Forelimb muscle (tissue), 1 donor: ENCODE measurements around the gene RMND1. TPM values are rescaled to one million over a fixed set of nuclear protein-coding genes. Genes with fewer than 3 reads are reported as not detected.
"Not testable (repeated sequence)": the region's sequence is repeated elsewhere in the genome, so short reads cannot be mapped to it uniquely, and the experiment has no call there.

Experiments used
- DNase-seq: peaks from one replicate; pipeline ENCODE4 v3.0.0-alpha.2; 2013; ENCODE audit warnings: low read depth
- polyA plus RNA-seq: library from polyadenylated mRNA; unstranded; fragments of 120-200 nt; gene quantifications from one replicate; pipeline ENCODE4 v1.2.1, GENCODE V29; 2013; ENCODE audit not compliant: insufficient read length

Gene RMND1, protein sequence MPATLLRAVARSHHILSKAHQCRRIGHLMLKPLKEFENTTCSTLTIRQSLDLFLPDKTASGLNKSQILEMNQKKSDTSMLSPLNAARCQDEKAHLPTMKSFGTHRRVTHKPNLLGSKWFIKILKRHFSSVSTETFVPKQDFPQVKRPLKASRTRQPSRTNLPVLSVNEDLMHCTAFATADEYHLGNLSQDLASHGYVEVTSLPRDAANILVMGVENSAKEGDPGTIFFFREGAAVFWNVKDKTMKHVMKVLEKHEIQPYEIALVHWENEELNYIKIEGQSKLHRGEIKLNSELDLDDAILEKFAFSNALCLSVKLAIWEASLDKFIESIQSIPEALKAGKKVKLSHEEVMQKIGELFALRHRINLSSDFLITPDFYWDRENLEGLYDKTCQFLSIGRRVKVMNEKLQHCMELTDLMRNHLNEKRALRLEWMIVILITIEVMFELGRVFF
- polyA plus RNA-seq: 20.4 TPM

DNA sequence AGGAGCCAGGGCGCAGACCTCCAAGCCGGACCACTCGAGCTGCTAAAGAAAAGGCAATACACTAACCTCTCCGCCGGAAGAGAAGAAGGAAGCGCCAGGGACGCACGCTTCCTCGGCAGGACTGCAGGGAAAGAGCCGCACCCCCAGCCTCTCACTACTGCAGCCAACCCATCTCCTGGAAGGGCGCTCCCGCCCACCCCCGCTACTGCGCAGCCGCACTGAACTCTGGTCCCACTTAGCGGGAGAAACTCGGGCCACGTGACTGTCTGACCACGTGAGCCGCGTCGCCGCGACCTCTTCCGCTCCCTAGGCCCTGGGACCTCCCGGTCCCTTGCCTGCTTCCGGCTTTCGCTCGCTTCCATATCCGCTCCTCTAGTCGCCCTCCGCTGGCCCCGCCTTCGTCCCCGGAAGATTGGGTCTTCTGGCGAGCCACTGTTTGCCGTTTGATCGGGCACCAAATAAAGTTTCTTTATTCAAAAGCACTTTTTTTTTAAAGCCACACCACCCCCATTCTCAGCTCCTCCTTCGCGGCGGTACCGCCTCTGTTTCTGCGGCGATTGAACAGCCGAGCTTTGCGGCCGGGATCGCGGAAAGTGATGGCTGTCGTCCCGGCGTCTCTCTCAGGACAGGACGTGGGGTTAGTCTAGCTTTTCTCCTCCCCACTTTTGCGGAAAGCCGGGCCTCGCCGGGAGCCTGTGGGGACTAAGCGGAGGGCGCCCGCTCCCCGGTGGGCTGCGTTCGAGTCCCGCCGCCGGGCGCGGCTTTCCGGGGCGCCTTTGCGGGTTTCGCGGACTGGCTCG lies at the start of gene RMND1:
RMND1 (minus strand) TSS at position 177 of the 800 bp plus-strand sequence. CDS start 6,315 bp downstream, outside the sequence.
- peak; percentile 100 for DNase-seq

DNA sequence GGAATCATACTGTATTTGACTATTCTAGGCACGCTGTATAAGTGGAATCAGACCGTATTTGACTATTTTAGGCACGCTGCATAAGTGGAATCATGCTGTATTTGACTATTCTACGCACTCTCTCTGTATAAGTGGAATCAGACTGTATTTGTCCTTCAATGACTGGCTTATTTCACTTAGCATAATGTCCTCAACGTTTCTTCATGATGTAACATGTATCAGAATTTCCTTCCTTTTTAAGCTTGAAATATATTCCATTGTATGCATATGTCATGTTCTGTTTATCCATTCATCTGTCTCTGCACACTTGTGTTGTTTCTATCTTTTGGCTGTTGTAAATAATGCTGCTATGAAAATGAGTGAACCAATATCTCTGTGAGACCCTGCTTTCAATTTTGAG lies 47.6 kb upstream of the RMND1 start:
- DNase-seq: no peak

DNA sequence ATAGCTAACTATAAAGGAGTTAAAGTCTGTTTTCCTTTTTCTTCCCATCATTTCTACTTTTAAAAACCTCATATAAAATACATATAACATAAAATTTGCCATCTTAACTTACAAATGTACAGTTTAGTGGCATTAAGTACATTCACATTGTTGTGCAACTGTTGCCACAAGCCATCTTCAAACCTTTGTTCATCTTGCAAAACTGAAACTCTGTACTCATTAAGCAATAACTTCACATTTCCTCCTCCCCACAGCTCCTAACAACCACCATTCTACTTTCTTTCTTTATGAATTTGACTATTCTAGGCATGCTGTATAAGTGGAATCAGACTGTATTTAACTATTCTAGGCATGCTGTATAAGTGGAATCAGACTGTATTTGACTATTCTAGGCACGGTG lies 46.4 kb upstream of the RMND1 start:
- no peak for DNase-seq

DNA sequence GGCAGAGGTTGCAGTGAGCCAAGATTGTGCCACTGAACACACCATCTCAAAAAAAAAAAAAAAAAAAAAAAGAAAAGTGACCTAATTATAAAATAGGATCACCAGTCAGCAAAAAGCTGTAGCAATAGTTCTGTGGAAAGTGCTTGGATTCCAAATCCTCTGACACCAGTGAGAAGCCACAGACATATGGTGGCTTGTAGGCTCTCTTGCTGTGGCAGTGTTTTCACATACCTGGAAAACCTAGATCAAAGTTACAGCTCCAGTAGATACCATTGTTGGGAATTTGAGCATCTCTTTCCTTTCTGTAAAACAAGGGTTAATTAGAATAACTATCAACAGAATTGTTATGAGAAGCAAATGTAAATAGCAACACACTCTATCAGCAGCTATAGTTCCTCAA lies 46.0 kb upstream of the RMND1 start:
- no peak for DNase-seq

DNA sequence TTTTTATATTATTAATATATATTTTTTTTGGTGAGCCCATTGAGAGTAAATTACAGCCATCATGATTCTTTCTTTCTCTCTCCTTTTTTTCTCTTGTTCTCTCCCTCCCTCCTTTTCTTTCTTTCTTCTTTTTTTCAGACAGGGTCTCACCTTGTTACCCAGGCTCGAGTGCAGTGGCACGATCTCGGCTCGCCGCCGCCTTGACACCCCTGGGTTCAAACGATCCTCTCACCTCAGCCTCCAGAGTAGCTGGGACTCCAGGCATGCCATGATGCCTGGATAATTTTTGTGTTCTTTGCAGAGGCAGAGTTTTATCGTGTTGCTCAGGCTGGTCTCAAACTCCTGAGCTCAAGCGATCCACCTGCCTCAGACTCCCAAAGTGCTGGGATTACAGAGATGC lies 43.5 kb upstream of the RMND1 start:
- no peak for DNase-seq

DNA sequence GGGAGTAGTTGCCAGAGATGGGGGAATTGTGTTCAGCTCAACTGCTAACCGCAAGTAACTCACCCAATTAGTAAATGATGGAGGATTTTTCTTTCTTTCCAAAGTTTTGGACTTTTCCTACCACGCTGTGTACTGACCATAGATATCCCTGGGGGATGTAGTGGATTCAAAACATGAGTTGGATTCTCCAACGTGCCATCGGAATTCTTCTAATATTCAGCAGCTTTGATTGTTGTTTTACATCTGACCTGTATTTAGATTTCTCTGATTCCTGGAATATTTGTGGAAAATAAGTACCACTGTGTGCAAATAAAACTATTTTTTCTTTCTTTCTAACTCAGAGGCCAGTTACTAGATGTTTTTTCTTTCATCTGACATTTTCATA lies 43.0 kb upstream of the RMND1 start:
- no peak for DNase-seq

DNA sequence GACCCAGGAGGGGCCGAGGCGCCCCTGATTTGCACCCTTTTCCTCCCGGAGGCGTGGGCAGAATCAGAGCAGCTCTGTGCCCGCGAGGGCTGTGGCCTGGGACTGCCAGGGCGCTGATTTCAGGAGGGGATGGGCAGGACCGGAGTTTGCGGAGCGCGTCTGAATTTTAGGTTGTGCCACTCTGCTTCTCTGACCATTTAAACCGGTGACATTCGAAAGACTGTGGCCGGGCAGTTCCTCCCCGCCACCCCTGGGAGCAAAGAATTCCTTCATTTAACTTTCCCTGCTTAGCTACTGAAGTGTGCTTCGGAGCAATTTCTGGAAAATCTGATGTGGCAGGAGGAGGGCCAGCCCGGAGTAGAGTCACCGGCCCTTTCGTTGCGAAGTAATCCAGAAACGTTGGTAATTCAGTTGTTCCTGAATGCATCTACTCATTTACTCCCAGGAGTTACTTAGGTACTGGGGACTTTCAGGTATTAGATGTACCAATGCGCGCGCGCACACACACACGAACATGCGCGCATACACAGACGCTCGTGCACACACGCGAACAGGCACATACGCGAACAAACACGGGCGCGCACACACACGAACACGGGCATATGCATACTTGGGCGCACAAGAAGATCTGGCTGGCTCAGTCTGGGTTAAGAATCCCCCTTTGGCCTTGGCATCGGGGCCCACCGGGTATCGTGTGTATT lies 42.5 kb upstream of the RMND1 start:
- no peak for DNase-seq

DNA sequence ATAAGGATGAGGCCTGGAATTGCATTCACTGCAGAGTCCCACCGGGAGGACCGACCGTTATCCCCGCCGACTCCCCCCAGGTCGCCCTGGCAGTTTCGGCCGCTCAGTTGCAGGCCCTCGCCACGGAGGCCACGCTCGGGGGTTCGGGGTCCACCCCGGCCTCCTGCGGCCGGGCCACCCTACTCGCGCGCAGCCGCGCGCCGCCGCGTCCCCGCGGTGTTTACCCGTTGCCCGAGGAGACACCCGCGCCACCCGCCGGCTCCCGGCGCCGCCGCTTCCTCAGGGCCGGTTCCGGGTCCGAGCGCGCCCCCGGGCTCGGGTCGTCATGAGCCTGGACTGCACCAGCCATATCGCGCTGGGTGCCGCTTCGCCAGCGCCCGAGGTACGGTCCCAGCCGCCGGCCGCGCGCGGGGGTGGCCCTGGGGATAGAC lies 41.9 kb upstream of the RMND1 start, which contains the start of gene CCDC170:
CCDC170 (plus strand) TSS at position 214 of the 431 bp plus-strand sequence; CDS start at position 326, 112 bp downstream.
- DNase-seq: no peak

DNA sequence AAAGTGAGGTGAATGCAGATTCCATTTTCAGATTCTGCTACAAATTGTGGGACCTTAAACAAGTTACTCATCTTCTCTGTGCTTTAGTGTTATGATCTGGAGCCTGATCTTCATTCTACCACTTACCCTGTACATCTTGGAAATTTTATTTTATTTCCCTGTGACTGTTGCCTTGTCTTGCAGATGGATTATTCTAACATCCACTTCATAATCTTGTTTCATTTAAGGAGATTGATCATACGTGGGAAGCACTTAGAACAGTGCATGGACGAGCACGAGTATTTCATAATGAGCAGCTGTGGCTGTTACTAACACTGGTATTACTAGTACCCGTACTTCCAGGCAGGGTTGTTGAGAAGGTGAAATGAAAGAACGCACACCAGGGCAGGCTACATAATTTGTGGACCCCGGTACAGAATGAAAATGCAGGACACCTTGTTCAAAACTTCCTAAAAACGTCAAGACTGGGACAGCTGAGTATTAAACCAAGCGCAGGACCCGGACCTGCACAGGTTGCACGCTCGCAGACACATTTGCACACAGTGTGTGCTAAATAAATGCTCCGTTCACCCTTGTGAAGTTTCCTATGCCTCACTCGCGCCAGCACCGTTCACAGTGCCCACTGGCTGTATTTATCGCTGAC lies 41.4 kb upstream of the RMND1 start:
- DNase-seq: no peak

DNA sequence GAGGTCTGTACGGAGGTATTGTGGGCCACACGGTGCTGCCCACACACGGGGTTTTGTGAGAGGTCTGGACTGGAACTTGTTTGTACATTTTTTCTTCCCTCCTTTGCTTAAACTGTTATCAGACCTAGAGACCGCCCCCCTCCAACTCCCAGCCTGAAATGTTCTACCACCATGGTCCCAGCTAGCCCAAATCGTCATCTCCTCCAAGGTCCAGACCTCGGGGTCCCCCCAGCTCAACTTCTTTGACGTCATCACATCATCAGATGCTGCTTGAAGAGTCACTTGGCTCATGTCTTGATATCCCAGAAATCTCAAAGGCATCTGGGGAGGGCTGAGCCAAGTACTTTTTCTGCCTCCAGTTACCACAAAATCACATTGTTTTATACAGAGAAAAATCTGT lies 39.1 kb upstream of the RMND1 start:
- DNase-seq: no peak

DNA sequence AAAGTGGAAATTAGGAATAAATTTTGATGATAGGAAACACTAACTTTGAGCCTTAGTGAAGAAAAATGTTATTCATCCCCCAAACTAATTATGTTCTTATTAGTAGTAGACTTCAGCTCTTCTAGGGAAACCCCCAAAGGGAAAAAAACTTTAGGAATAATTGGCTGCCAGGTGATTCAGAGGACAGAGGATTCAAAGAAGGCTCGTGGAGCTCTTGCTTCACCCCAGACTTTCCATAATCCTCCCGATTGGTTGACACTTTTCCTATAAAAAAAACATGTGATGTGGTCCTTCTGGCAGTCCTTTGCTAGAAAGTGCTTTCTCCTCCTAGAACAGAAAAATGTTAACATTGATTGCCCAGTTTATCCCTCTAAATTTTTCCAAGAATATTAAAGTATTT lies 36.3 kb upstream of the RMND1 start:
- DNase-seq: no peak

DNA sequence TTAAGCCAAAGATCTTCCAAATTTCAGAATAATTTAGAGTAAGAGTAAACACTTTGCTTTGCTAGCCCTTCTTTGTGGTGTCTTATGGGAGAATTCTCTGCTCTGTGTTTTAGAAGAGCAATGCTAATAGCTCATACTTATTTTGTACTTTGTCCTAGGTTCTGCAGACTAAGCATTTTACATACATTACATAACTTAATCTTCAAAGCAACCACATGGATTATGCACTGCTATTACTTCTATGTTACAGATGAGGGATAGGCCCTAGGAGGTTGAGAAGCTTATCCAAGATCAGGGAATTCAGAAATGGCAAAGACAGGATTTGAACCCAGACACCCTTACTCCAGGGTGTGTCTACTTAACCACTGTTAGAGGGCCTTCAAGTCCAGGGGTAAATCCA lies 32.1 kb upstream of the RMND1 start:
- no peak for DNase-seq

DNA sequence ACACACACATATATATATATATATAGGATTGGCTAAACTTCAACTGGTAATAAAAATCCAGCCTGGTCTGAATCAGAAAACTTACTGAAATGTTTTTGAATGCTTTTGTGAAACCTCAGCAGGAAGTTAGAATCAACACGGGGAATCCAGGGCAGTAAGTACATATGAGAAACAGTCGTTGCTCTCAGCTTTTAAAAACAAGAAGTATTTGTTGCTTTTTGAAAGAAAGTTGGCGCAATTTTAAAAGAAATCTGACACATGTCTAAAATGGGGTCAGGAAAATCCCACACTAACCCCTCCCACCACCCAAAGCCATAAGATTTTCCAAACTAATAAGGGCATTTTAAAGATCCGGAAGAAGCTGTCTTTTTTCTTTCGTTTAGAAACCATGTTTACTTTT lies 30.4 kb upstream of the RMND1 start:
- no peak for DNase-seq

DNA sequence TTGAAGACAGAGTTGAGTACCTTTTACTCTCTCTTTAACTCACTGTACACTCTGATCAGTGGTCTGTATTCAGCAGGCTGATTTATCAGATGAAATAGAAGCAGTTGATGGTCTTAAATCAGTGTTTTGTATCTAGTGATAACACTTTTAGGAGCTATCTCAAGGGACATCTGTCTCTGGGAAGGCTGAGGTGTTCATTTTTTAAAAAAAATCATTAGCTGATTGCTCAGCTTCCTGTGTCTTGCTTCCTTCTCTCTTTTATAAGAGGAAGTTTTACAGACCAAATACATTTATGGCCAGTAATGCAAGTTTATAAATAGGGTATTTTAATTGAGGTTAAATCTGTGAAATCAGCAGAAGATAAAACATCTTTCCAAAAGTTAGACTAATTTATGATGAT lies 29.9 kb upstream of the RMND1 start:
- no peak for DNase-seq

DNA sequence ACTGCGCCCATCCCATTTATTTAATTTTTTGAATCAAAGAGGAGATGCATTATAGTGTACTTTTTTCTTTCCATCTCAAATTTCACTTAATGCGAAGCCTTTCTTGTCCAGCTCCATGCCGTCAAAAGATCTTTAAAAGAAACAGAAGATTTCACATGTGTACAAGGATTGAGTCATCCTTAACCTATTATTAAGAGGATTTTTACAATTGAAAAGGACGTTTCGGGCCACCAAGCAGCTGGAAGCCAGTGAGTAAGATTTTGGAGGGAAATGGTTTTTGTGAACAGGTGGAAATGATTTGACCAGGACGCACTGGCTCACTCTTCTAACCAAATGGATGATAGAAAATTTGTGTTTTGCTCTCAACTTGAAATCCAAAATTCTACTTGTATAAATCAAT lies 26.7 kb upstream of the RMND1 start:
- no peak for DNase-seq

DNA sequence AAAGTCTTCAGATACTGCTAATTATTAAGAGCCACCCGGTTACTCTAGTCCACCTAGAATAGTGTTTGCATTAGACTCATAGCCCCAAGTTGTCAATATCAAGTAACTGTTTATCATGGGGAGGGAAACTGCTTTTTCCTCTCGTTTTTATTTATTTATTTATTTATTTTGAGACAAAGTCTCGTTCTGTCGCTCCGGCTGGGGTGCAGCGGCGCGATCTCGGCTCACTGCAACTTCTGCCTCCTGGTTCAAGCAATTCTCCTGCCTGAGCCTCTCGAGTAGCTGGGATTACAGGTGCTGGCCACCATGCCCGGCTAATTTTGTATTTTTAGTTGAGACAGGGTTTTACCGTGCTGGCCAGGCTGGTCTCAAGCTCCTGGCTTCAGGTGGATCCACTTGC lies 25.8 kb upstream of the RMND1 start:
- DNase-seq: no peak

DNA sequence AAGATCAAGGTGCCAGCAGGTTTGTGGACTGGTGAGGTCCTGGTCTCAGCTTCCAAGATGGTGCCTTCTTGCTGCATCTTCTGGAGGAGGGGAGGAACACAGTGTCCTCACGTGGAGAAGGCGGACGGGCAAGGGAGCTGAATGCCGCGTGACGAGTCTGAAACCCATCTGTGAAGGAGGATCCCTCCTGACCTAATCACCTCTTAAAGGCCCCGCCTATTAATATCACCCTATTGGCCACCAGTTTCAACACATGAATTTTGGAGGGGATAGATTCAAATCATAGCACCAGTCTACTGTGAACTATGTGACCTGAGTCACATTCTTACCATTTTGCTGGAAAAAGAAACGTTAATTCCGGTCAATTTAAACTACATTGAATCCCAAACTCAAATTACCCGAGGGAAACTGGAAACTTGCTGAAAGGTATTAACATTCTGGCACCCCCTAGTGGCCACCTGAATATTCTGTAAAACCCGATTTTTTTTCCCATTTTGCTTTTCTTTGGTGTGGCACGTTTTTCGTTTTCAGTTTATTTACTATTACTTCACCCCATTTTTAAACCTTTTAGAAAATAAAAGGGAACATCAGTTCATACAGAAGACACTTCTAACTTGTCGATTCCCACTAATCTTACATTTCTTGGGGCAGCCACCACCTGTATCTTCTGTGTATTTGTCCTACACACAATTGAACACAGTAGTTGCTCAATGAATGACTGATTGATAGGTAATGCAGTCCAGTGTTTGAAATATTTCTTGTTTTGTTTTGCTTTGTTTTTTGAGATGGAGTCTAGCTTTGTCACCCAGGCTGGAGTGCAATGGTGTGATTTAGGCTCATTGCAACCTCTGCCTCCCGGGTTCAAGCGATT lies 24.0 kb upstream of the RMND1 start:
- DNase-seq: no peak

DNA sequence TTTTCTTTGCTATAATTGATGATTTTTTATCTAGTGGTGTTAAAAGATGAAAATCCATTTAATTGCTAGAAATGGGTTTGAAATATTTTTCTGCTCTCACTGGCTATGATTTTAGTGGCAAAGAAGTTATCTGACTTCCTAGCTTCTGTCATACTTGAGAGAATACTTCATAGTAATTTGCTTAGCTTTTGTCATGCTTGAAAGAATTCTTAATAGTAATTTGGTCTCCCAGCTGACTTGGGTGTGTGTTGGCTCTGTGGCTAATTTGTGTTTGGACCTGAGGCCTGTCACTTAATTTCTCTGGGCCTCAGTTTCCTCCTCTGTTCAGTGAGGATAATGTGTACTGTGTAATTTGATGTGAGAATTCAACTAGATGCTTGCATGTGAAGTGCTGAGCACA lies 12.8 kb upstream of the RMND1 start:
- no peak for DNase-seq

DNA sequence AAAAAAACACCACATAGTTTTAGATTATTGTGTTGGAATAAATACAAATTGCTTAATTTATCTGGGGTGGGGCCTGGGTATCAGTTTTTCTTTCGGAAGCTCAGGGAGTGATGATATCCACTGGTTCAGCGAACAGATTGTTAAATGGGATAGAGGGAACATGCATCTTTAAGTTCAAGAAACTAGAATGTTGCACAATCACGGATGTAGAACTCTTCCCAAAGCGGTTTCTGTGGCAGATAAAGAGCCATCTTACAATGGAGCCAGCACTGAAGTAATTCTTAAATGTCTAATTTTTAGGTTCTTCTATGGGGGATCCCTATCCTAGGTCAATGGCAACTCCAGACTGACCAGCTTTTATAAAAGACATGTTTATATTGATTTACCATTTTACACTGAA lies 9.7 kb upstream of the RMND1 start:
- DNase-seq: no peak

DNA sequence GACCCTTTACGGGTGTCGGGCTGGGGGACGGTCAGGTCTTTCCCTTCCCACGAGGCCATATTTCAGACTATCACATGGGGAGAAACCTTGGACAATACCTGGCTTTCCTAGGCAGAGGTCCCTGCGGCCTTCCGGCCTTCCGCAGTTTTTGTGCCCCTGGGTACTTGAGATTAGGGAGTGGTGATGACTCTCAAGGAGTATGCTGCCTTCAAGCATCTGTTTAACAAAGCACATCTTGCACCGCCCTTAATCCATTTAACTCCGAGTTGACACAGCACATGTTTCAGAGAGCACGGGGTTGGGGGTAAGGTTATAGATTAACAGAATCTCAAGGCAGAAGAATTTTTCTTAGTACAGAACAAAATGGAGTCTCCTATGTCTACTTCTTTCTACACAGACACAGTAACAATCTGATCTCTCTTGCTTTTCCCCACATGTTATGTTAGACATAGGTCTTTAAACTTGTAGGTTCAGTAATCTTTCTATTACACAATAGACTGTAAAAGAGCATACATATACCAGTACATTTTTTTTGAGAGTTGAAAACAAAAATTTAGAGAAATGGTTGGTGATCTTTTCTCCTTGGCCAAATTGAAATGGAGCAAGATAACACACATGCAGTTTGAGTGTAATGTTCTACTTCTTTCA lies 3.9 kb upstream of the RMND1 start:
- DNase-seq: not testable (repeated sequence)
